Right ventricle myocardium superior (tissue), 1 donor: Measurements from ENCODE around the gene DDX27. TPM values are rescaled to one million over a fixed set of nuclear protein-coding genes. Genes with fewer than 3 reads are reported as not detected.
"Not testable (repeated sequence)": the region's sequence is repeated elsewhere in the genome, so short reads cannot be mapped to it uniquely, and the experiment has no call there.

ENCODE experiments used
- ATAC-seq: fragments of 200-7000 bp; cut with Tn5 transposase; one replicate; pipeline ENCODE4 v1.9.1; 2020; ENCODE audit warnings: mild to moderate bottlenecking; ENCODE audit not compliant: poor library complexity
- DNase-seq: peaks from one replicate; pipeline ENCODE4 v3.0.0-alpha.2; 2020
- intact Hi-C: fragments of 100-400 bp; cut with DNase I; formaldehyde crosslinking; loops from one replicate; pipeline ENCODE4 v1.11.2; 2022
- long read RNA-seq: library from polyadenylated mRNA; unstranded; transcript quantifications from one replicate; pipeline ENCODE4 v2.0.0, GENCODE V29; 2021
- total RNA-seq: library from RNA; stranded (reverse); fragmentation: NEBNext Ultra II Directional; extraction: Animal tissue kit (Norgen Biotek cat#: 25700); gene quantifications from one replicate; pipeline ENCODE4 v1.2.1, GENCODE V29; 2021
- donor health status: DM: no; HTN: yes; CAD: no; lungs with severe emphysema.

Gene DDX27, protein sequence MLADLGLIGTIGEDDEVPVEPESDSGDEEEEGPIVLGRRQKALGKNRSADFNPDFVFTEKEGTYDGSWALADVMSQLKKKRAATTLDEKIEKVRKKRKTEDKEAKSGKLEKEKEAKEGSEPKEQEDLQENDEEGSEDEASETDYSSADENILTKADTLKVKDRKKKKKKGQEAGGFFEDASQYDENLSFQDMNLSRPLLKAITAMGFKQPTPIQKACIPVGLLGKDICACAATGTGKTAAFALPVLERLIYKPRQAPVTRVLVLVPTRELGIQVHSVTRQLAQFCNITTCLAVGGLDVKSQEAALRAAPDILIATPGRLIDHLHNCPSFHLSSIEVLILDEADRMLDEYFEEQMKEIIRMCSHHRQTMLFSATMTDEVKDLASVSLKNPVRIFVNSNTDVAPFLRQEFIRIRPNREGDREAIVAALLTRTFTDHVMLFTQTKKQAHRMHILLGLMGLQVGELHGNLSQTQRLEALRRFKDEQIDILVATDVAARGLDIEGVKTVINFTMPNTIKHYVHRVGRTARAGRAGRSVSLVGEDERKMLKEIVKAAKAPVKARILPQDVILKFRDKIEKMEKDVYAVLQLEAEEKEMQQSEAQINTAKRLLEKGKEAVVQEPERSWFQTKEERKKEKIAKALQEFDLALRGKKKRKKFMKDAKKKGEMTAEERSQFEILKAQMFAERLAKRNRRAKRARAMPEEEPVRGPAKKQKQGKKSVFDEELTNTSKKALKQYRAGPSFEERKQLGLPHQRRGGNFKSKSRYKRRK
- 12.2 TPM for total RNA-seq
- long read RNA-seq, transcript DDX27-207 (21 exons, 2,693 nt), result major isoform, 59 of 71 reads
- long read RNA-seq, partial matches to known transcripts, result 6 of 71 reads
- long read RNA-seq, other reads (novel, unspliced or antisense), result 6 of 71 reads

DNA sequence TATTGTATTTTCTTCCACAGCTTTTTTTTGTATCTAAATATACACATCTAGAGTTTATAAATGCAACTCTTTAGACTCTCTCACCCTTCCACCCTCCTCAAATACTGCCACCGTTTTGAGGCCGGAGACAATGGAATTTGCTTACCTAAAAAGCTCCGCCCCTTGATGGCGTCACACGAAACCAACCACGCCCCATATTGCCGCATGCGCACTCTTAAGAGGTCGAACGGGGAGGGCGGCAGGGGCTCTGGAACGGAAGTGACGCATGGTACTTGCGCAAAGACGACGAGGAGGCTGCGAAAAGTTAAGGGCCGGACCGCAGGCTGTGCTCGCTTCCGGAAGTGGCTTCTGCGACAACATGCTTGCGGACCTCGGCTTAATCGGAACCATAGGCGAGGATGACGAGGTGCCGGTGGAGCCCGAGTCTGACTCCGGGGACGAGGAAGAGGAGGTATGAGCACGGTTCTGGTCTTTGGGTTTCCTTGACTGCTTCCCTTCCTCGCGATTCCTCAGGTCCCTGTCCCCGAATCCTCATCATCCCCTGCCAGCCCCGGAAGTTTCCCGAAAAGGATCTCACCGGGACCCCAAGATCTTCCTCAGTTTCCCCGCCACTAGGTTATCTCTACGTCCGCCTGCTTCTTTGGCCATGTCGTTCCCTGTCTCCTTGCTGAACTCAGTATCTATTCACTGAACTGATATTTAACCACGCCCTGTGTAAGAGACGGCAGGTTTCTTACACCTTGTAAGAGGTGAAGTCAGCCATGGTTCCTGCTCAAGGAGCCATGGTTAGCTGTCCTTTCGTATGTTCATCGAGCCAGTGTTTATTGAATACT is at the start of gene DDX27:
TSS of gene DDX27 (plus strand) at position 326 of the 833 bp plus-strand sequence. CDS start at position 359, 33 bp downstream.
- ATAC-seq, result peak; percentile 98
- intact Hi-C loops, result loop anchor here (2.0 kb wide), 1 partner anchor 31 kb away; the partner anchor contains the start of gene STAU1
- DNase-seq, result peak; percentile 97

DNA sequence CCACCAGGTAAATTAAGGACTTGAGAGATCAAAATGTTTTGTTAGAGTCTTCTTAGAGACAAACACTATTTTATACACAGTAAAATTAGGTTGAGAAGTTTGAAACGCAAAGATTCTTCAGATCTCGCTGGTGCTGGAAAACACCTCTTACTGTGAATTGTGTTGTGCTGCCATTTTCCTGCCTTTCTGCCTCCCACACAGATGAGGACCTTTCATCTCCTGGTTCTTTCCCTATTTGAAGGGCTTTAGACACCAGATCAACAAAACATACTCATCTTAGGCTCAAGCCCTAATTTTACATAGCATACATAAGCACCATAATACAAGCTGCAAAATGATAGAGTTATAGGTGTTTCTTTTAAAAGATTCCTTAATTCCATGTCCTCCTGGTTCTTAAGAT is 49.7 kb upstream of the DDX27 start:
- ATAC-seq, result no peak
- DNase-seq, result no peak
- intact Hi-C loops, result no loop called here

DNA sequence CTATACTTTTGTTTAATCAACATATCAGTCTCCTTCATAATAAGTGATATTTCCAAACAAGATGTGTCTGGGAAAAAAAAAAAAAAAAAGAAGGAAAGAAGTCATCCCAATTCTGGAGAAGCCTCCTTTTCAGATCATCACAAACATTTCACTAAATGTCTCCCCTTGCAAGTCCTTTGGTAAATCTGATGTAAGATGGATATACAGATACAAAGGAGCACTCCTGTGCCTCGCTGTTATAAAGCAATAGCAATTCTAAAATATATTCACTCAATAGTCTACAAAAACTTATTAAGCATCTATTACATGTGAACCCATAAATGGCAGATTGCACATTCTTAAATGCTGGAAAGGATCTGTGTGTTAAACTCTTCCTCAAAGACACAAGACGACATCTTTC is 48.5 kb upstream of the DDX27 start:
- intact Hi-C loops, result no loop called here
- ATAC-seq, result no peak
- DNase-seq, result no peak

DNA sequence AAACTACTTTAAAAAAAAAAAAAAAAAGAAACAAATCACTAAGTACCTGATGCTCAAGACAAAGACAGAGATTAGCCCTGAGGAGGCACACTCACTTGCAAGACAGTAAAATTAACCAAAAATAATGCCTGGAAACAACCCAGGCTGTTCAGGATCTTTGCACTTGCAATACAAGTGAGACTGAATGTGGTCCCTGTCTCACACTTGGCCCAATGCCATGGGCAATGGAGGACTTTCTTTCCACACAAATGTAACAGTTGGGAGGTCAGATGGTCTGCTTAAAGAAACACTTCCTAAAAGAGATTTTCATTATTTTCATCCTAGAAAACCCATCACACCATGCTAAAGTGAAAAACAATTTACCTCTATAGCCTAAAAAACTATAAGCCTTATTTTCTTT is 47.3 kb upstream of the DDX27 start:
- intact Hi-C loops, result no loop called here
- no peak for ATAC-seq
- DNase-seq, result no peak

DNA sequence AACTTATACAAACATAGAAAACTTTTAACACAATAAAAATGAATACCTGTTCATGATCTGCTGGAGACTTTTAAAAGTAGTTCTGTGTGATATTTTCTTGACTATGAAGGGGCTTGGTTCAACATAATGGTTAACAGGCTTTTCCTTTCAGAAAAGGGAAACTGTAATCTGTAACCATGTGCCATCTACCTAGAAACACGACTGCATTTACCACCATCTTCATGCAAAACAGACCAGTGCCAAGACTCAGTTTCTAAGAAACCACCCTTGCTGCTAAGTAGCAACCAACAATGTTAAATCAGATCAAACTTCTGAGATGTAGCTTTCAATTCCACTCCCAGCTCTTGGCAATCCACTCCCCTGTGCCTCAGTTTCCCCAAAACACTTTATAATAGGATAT is 46.8 kb upstream of the DDX27 start:
- intact Hi-C loops, result no loop called here
- DNase-seq (no peak), ATAC-seq (no peak)

DNA sequence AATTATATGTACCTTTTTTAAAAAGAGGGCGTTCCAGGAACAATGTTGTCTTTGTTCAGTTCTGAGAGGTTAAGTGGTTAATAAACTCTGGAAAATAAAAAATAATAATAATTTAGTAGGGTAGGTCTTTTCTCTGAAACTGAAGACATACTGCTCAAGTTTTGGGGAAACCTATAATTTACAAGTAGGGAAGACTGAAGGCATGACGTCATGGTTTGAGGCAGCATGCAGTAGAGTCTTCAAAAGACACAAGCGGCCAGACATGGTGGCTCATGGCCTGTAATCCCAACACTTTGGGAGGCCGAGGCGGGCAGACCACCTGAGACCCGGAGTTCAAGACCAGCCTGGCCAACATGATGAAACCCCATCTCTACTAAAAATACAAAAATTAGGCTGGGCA is 45.0 kb upstream of the DDX27 start:
- intact Hi-C loops, result no loop called here
- DNase-seq (no peak), ATAC-seq (no peak)

DNA sequence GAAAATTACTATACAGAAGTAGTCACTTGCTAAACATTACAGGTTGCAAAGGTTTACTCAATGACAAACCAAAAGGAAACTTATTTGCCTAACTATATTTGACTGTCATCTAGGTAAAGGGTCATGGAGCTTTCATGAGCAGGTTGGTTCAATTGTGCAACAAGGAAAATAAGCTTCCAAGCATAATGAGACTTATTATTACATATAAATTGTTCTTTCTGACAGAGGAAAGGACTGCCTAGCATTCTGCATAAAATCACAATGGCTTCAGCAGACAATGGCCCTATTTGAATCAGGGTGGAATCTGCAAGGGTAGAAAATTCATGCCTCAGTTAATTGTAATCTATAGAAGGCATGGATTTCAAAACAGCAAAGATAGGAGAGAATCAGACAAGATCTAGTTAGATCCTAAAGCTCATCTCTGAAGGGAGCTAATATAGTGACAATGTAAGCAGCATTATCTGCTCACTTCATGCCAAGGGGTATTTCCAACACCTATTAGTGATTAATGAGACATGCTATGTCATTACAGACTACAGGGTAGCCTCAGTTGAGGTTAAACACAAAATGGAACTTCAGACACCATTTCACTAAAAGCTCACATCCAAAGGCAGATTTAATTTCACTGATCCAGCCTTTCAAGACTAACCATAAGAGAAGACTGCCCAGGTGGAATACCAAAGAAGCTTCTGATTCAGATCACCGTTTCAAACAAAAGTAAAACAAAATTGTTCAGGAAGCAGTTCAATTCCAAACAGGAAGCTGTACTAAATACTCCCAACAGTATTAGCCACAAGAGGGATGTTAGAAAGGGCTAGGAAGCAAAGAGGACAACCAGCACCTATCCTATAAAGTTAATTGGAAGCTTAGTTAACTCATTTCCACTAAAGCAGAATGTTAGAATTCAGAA is 39.6 kb upstream of the DDX27 start:
- ATAC-seq, result peak; percentile 50
- DNase-seq, result no peak
- intact Hi-C loops, result no loop called here

DNA sequence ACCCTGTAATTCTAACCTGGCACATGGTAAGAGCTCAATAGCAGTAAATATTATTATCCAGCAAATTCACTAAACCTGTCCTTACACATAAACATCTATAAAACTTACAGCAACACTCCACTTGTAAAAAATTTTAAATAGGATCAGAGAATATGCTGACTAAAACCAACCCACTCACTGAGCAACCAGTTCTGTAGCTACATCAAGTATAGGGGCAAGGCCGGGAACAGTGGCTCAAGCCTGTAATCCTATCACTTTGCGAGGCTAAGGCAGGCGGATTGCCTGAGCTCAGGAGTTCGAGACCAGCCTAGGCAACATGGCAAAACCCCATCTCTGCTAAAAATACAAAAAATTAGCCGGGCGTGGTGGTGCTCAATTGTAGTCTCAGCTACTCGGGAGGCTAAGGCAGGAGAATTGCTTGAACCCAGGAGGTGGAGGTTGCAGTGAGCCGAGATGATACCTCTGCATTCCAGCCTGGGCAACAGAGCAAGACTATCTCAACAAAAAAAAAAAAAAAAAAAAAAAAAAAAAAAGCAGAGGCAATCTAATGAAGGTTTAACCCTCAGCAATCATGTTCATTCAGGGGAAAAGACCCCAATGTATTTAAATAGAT is 37.8 kb upstream of the DDX27 start:
- no peak for DNase-seq
- ATAC-seq, result no peak
- intact Hi-C loops, result no loop called here

DNA sequence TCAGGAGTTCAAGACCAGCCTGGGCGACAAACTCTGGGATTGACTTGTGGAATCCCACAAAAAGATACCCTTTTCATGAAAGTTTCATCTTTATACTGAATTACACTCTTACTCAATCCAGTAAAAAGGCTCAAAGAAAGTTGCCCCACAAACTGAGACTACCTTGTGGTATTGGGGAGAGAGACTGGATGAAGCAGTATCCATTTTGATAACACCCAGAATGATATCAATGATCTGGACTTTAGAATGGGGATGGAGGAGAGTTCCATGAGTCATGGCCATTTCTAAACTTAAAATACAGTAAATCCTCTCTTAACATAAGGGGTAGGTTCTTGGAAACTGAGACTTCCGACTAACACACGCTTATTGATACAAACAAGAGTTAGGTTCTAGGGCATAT is 35.8 kb upstream of the DDX27 start:
- intact Hi-C loops, result no loop called here
- ATAC-seq, result no peak
- DNase-seq, result no peak

DNA sequence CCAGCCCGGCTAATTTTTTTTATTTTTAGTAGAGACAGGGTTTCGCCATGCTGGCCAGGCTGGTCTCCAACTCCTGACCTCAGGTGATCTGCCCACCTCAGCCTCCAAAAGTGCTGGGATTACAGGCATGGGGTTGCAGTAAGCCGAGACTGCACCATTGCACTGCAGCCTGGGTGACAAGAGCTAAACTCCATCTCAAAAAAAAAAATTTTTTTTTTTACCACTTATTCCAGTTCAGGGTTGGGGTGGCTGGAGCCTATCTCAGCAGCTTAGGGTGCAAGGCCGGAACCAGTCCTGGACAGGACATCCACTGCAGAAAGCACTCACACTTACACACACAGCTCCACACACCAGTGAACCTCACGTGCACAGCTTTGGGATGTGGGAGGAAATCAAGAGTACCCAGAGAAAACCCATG is 35.1 kb upstream of the DDX27 start:
- ATAC-seq, DNase-seq, intact Hi-C loops: not testable (repeated sequence)

DNA sequence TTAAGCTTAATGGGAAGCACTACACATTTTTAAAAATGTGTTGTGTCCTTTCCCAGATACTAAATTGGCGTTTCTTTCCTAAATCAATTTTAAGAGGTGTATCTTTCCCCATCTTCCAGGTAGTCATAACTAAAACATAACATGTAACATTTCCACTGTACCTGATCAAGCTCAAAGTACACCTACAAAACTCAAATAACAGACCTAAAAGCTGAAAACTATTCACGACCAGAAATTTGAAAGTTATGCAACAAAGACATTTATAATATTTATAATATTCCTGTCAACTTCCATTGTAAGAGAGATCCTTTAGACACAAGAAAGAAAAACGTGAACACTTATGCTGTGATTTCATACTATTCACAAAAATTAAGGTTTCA is 34.5 kb upstream of the DDX27 start:
- DNase-seq, result no peak
- no peak for ATAC-seq
- intact Hi-C loops, result no loop called here

DNA sequence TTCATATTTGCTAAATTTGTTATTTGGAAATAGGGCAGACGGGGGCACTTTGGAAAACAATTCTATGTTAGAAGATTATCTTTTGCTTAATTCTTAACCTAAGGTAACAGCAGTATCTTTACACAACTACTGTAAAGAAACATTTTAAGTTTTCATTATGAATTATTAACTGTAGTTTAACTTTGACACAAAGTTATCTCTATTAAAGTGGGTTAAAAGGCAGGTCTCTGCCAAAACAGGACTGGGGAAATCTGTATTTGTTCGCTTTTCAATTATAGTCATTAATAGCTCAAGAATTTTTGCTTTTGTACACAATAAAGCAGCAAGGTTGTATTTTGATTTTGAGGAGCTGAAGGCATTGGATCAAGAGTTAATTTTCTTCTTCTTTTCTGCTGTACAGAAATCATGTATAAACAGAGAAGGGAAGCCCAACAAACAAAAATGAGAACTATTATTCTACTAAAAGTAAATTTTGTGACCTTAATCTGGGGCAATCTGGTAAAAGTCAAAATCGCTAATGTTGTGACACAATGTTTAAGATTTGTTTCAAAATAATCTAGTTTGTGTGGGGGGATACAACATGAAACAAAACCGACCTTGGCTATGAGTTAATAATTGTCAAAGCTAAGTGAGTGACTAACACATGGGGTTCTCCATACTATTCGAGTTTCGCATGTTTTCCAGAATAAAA is 34.0 kb upstream of the DDX27 start:
- intact Hi-C loops, result no loop called here
- DNase-seq, result no peak
- ATAC-seq, result no peak

DNA sequence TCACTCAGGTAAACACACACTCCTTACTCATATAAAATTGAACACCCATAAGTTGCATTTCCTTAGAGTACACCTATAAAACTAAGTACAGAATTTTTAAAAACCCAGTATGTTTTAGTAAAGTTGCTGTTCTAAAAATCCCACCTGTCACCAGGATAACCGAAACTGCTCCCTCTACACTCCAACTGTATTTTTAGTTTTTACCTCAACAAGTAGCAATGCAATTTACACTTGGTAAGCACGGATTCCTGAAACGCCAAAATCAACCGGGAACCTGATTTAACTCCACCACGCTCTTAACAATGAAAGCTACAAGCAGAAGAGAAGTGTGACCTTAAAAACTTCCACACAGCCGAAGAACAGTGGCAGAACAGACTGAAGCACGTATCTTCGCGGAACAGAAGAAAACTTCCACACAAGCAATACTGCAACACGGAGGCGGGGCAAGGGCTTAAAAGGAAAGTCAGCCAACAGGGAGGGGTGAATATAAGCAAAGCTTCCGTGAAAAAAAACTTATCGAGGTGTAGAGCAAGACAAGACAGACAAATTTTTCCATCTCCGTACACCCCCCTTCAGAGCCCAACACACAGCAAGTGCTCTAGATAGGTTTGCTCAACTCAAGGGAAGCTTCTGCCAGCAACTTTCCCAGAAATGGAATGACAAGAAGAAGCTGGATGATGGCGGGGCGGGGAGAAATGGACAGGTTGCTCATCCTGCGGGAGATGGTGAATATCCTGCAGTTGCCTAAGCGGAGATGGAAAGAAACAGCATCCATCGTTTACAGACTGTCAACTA is 32.5 kb upstream of the DDX27 start:
- DNase-seq (peak; percentile 66), ATAC-seq (peak; percentile 9)
- intact Hi-C loops, result no loop called here

DNA sequence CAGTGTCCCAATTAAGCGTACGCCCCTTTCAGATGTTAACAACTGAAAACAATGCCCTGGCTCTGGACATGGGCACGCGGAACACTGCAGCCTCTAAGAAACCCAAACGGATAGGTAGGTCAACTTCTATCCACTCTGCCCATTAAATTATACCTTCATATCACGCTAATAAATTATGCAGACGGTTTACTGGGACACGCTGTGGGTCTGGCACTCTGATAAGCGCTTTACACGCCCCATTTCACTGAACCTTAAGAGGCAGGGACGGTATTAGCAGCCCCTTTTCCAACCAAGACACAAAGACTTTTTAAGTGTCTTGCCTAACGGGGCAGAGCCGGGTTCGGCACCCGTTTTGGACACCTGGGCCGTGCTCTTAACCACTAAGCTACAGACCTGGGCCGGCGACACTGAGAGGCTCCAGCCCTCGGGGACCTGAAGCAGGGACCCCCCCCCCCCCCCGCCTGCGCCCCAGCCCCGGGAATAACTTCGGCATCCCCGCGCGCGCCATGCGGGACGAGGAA is 31.8 kb upstream of the DDX27 start:
- ATAC-seq (peak; percentile 0), DNase-seq (peak; percentile 44)
- intact Hi-C loops, result no loop called here

DNA sequence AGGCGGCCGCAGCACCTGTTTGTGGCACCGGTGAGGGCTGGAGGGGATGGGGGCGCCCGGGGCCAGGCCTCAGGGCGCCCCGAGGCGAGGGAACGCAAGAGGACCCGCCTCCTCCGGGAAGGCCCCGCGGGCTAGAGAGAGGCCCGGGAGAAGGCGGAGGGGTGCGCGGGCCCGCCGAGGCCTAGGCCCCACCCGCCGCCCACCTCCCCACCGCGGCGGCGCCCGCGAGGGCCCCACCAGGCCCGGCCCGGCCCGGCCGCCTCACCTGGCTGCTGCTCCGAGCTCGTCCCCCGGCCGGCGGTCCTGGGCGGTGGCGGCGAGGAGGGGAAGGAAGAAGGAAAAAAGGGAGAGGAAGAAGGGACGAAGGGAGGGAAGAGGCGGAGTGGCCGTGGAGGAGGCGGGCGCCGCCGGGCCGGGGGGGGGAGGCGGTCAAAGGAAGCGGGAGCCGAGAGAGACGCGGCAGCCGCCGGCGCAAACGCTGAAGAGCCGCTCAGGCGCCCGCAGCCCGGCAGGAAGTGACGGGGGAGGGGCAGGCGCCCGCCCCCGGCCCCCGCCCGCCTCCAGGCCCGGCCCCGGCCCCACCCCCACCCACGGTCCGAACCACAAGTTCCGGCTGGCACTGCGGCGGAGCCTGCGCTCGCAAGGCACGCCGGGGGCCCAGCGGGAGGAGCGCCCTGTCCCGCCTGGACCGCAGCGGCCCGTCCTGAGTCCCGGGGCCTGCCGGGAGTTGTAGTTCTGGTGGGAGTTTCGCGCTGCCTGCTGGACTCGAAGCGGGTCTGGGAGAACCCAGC is 31.2 kb upstream of the DDX27 start, which contains the start of gene STAU1:
TSS of gene STAU1 (minus strand) at position 484 of the 791 bp plus-strand sequence. CDS start 22,133 bp downstream, outside the sequence.
- ATAC-seq (peak; percentile 99), DNase-seq (peak; percentile 98)
- intact Hi-C loops, result loop anchor here (2.0 kb wide), 1 partner anchor 31 kb away; the partner anchor contains the start of gene DDX27
